NCI-H128 (cell line): ENCODE measurements around the gene PI3.
"Not testable (repeated sequence)": the region's sequence is repeated elsewhere in the genome, so short reads cannot be mapped to it uniquely, and the experiment has no call there.

Source experiments
- DNase-seq: peaks from one replicate; lab custom pipeline; 2025; ENCODE audit not compliant: unreplicated experiment; lab: John Stamatoyannopoulos, UW

PI3 gene

GRCh38 chr20:45174434-45175364, at the start of gene PI3:
PI3 (plus strand) TSS chr20:45174902; CDS start chr20:45174923, 21 bp downstream.
- DNase-seq, result no peak

- no peak for DNase-seq
These were observed 46.6 kb upstream of the PI3 start for GRCh38 chr20:45128099-45128498.

GRCh38 chr20:45136911-45137310, 37.8 kb upstream of the PI3 start:
- DNase-seq, result no peak

- no peak for DNase-seq
These were observed 36.0 kb upstream of the PI3 start for GRCh38 chr20:45138561-45139300.

GRCh38 chr20:45139733-45140375, 34.8 kb upstream of the PI3 start:
- DNase-seq, result not testable (repeated sequence)

- DNase-seq, result no peak
These were observed 33.9 kb upstream of the PI3 start for GRCh38 chr20:45140836-45141235.

GRCh38 chr20:45149062-45149461, 25.6 kb upstream of the PI3 start:
- DNase-seq, result no peak

GRCh38 chr20:45152405-45152804, 22.3 kb upstream of the PI3 start:
- DNase-seq, result no peak

GRCh38 chr20:45153147-45153546, 21.6 kb upstream of the PI3 start:
- DNase-seq, result no peak

- DNase-seq, result no peak
These were observed 20.9 kb upstream of the PI3 start for GRCh38 chr20:45153752-45154151.

- DNase-seq, result no peak
These were observed 20.5 kb upstream of the PI3 start for GRCh38 chr20:45154183-45154582.

- not testable (repeated sequence) for DNase-seq
These were observed 19.9 kb upstream of the PI3 start for GRCh38 chr20:45154794-45155193.

GRCh38 chr20:45156713-45157112, 18.0 kb upstream of the PI3 start:
- DNase-seq, result no peak

- no peak for DNase-seq
These were observed 16.7 kb upstream of the PI3 start for GRCh38 chr20:45157962-45158361.

- DNase-seq, result no peak
These were observed 11.5 kb upstream of the PI3 start for GRCh38 chr20:45163083-45163803.

- DNase-seq, result no peak
These were observed 9.8 kb upstream of the PI3 start for GRCh38 chr20:45164906-45165305.

- DNase-seq, result no peak
These were observed 1.2 kb upstream of the PI3 start for GRCh38 chr20:45173522-45173921.

GRCh38 chr20:45176526-45177267, 2.0 kb downstream of the PI3 start:
- DNase-seq, result no peak

GRCh38 chr20:45179166-45179565, 4.5 kb downstream of the PI3 start:
- DNase-seq, result no peak

GRCh38 chr20:45181639-45182038, 6.9 kb downstream of the PI3 start:
- DNase-seq, result no peak
